Type B pancreatic cell (in vitro differentiated cells): ENCODE results near the gene INTS2. TPM values are rescaled to one million over a fixed set of nuclear protein-coding genes. Genes with fewer than 3 reads are reported as not detected.

Source experiments
- DNase-seq: peaks from one replicate; pipeline ENCODE4 v3.0.0; 2021; ENCODE audit warnings: mixed read lengths; ENCODE audit not compliant: unreplicated experiment; ENCODE audit errors: extremely low spot score
- H3K27ac Mint-ChIP-seq: 2 replicates; pipeline ENCODE4 v1.8.0; 2021; ENCODE audit warnings: mild to moderate bottlenecking, mixed read lengths
- H3K27me3 Mint-ChIP-seq: 2 replicates; pipeline ENCODE4 v1.8.0; 2021; ENCODE audit warnings: mixed read lengths
- H3K36me3 Mint-ChIP-seq: 2 replicates; pipeline ENCODE4 v1.8.0; 2021; ENCODE audit warnings: mixed read lengths
- H3K4me1 Mint-ChIP-seq: one replicate; pipeline ENCODE4 v1.8.0; 2021; ENCODE audit warnings: mixed read lengths; ENCODE audit not compliant: unreplicated experiment
- H3K4me3 Mint-ChIP-seq: 2 replicates; pipeline ENCODE4 v1.8.0; 2021; ENCODE audit warnings: mild to moderate bottlenecking, mixed read lengths
- H3K9me3 Mint-ChIP-seq: 2 replicates; pipeline ENCODE4 v1.8.0; 2021; ENCODE audit warnings: mixed read lengths
- total RNA-seq: library from RNA; stranded (reverse); gene quantifications from 2 replicates; pipeline ENCODE4 v1.2.1, GENCODE V29; 2021; ENCODE audit warnings: low replicate concordance
- TF ChIP-seq, protein P1 (sequence below): fragments of 200-600 bp; sonication (generic); conservative IDR thresholded peaks from 2 replicates; pipeline ENCODE4 v1.5.0; 2021; ENCODE audit warnings: antibody characterized with exemption, mild to moderate bottlenecking

Gene INTS2
- total RNA-seq, 1 donor from 2014 or later, result 18.2 TPM

- TF ChIP-seq, protein P1, sequence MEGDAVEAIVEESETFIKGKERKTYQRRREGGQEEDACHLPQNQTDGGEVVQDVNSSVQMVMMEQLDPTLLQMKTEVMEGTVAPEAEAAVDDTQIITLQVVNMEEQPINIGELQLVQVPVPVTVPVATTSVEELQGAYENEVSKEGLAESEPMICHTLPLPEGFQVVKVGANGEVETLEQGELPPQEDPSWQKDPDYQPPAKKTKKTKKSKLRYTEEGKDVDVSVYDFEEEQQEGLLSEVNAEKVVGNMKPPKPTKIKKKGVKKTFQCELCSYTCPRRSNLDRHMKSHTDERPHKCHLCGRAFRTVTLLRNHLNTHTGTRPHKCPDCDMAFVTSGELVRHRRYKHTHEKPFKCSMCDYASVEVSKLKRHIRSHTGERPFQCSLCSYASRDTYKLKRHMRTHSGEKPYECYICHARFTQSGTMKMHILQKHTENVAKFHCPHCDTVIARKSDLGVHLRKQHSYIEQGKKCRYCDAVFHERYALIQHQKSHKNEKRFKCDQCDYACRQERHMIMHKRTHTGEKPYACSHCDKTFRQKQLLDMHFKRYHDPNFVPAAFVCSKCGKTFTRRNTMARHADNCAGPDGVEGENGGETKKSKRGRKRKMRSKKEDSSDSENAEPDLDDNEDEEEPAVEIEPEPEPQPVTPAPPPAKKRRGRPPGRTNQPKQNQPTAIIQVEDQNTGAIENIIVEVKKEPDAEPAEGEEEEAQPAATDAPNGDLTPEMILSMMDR, result no peak
- H3K9me3 Mint-ChIP-seq, result no peaks in the 10 kb centered on the region
- H3K4me3 Mint-ChIP-seq, result no peak overlapping the region
- H3K4me1 Mint-ChIP-seq, result no peaks in the 10 kb centered on the region
- H3K27ac Mint-ChIP-seq, result no peak overlapping the region
- H3K27me3 Mint-ChIP-seq, result no peaks in the 10 kb centered on the region
- DNase-seq, result no peak
- H3K36me3 Mint-ChIP-seq, result peaks cover 16% of the 10 kb centered on the region
Measured at GRCh38 chr17:61839300-61839786, 88.4 kb downstream of the INTS2 start.

DNA sequence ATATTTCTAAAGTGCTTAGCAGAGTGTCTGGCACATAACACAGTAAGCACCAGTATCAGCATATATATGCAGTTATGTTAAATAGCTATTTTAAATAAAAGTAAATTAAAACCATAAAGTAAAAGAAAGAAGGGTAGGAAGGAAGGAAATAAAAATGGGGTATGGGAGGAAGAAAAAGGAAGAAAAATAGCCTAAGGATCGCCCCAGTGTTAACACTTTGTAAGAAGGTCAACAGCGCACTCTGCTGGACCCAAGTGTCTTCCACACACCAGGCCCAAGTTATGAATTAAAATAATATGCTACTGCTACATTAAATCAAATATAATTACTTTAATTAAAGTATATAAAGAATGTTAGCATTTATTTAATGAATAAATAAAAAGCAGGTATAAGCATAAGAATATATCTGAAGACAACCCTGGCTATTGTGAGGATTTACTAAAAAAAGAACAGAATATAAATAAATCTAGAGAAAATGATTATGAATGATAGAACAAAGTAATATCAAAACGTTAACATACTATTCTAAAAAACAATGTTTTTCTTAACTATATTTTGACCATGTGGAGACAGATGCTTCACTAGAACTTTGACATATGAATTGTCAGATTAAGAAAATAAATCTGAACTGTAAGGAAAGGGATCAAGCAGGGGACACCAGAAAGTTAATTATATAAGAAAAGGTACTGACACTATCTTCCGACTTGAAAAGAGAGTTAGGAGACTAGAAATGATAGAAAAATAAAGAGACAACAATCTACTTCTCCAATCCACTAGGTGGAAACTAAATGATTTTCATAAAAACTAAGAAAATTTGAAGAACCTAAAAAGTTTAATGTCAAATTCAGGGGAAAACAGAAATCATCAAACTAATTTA is 90.4 kb downstream of the INTS2 start:
- Mint-ChIP-seq H3K27ac (no peak overlapping the region), H3K4me1 (peaks cover 5% of the 10 kb centered on the region), H3K9me3 (no peaks in the 10 kb centered on the region), H3K4me3 (no peak overlapping the region), H3K36me3 (peaks cover 4% of the 10 kb centered on the region), H3K27me3 (no peaks in the 10 kb centered on the region)
- TF ChIP-seq, protein P1, result peak; percentile 93
- no peak for DNase-seq

- H3K4me3 Mint-ChIP-seq, result no peak overlapping the region
- no peak overlapping the region for H3K27ac Mint-ChIP-seq
- H3K9me3 Mint-ChIP-seq, result no peaks in the 10 kb centered on the region
- DNase-seq, result no peak
- H3K36me3 Mint-ChIP-seq, result no peaks in the 10 kb centered on the region
- H3K27me3 Mint-ChIP-seq, result no peaks in the 10 kb centered on the region
- TF ChIP-seq, protein P1, result no peak
- H3K4me1 Mint-ChIP-seq, result peaks cover 5% of the 10 kb centered on the region
Measured at GRCh38 chr17:61836266-61837174, 91.3 kb downstream of the INTS2 start.

GRCh38 chr17:61835606-61836005 is 92.2 kb downstream of the INTS2 start:
- TF ChIP-seq, protein P1, result no peak
- H3K36me3 Mint-ChIP-seq, result no peaks in the 10 kb centered on the region
- no peaks in the 10 kb centered on the region for H3K9me3 Mint-ChIP-seq

DNA sequence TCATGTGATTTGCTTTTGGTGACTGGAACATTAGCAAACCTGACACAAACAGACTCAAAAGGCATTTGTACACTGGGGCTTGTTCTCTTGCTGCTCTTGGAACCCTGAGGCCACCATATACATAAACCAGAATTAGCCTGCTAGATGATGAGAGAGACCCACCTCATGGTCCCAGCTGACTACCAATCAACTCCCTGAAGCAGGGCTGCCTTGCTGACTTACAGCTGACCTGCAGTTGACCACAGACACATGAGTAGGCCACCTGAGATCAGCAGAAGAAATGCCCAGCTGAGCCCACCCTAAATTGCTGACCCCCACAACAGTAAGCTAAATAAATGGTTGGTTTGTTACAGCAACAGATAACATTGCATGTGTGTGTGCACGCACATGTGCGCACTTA is 93.2 kb downstream of the INTS2 start:
- H3K27me3 Mint-ChIP-seq, result no peaks in the 10 kb centered on the region
- H3K36me3 Mint-ChIP-seq, result no peaks in the 10 kb centered on the region
- no peak overlapping the region for H3K27ac Mint-ChIP-seq
- H3K4me3 Mint-ChIP-seq, result no peak overlapping the region
- no peaks in the 10 kb centered on the region for H3K9me3 Mint-ChIP-seq
- H3K4me1 Mint-ChIP-seq, result peaks cover 5% of the 10 kb centered on the region
- TF ChIP-seq, protein P1, result no peak
- DNase-seq, result no peak

More at GRCh38 chr17:61835606-61836005, 92.2 kb downstream of the INTS2 start:
- Mint-ChIP-seq H3K27me3 (no peaks in the 10 kb centered on the region), H3K27ac (no peak overlapping the region), H3K4me1 (peaks cover 5% of the 10 kb centered on the region), H3K4me3 (no peak overlapping the region)
- DNase-seq, result no peak
